Measurements from ENCODE around the gene GPR158.
A peak's percentile ranks its signal among the peaks of the same experiment; 100 is the strongest.

The GPR158 gene

GRCh38 chr10:25575343-25575742 lies 400.5 kb downstream of the GPR158 start:
- no peaks in the 10 kb centered on the region for H3K27me3 ChIP-seq (ENCODE audit: control insufficient read depth in 5 of 5, insufficient read depth in 4 of 5, low read length in 5 of 5)
- H3K9me3 ChIP-seq (ENCODE audit: control insufficient read depth in 5 of 5, low read length in 5 of 5) = no peaks in the 10 kb centered on the region
- H3K4me3 ChIP-seq (ENCODE audit: low read depth in 1 of 5, low read length in 5 of 5) = no peak overlapping the region
- no peak overlapping the region for H3K9ac ChIP-seq (ENCODE audit: low read length in 5 of 5)
- peaks cover 0 to 3% (median 0%) of the 10 kb centered on the region in 5 donors for H3K4me1 ChIP-seq (ENCODE audit: control insufficient read depth in 5 of 5, insufficient read depth in 5 of 5, low read length in 5 of 5)
- no peaks in the 10 kb centered on the region for H3K36me3 ChIP-seq (ENCODE audit: control insufficient read depth in 5 of 5, insufficient read depth in 5 of 5, low read length in 5 of 5)
- H3K27ac ChIP-seq (ENCODE audit: low read depth, low read length) = no peak overlapping the region

GRCh38 chr10:25578061-25578460 lies 403.3 kb downstream of the GPR158 start:
- Histone ChIP-seq H3K4me3 (ENCODE audit: low read depth in 1 of 5, low read length in 5 of 5) (no peak overlapping the region), H3K27me3 (ENCODE audit: control insufficient read depth in 5 of 5, insufficient read depth in 4 of 5, low read length in 5 of 5) (no peaks in the 10 kb centered on the region), H3K9ac (ENCODE audit: low read length in 5 of 5) (no peak overlapping the region), H3K9me3 (ENCODE audit: control insufficient read depth in 5 of 5, low read length in 5 of 5) (no peaks in the 10 kb centered on the region), H3K36me3 (ENCODE audit: control insufficient read depth in 5 of 5, insufficient read depth in 5 of 5, low read length in 5 of 5) (no peaks in the 10 kb centered on the region), H3K27ac (ENCODE audit: low read depth, low read length) (no peak overlapping the region), H3K4me1 (ENCODE audit: control insufficient read depth in 5 of 5, insufficient read depth in 5 of 5, low read length in 5 of 5) (peaks cover 0 to 3% (median 0%) of the 10 kb centered on the region in 5 donors)

GRCh38 chr10:25582961-25583360 lies 408.2 kb downstream of the GPR158 start:
- no peak overlapping the region for H3K9ac ChIP-seq (ENCODE audit: low read length in 5 of 5)
- no peak overlapping the region for H3K4me3 ChIP-seq (ENCODE audit: low read depth in 1 of 5, low read length in 5 of 5)
- no peaks in the 10 kb centered on the region for H3K4me1 ChIP-seq (ENCODE audit: control insufficient read depth in 5 of 5, insufficient read depth in 5 of 5, low read length in 5 of 5)
- no peak overlapping the region for H3K27ac ChIP-seq (ENCODE audit: low read depth, low read length)
- H3K36me3 ChIP-seq (ENCODE audit: control insufficient read depth in 5 of 5, insufficient read depth in 5 of 5, low read length in 5 of 5) = no peaks in the 10 kb centered on the region
- H3K9me3 ChIP-seq (ENCODE audit: control insufficient read depth in 5 of 5, low read length in 5 of 5) = peaks cover 0 to 4% (median 0%) of the 10 kb centered on the region in 5 donors
- no peaks in the 10 kb centered on the region for H3K27me3 ChIP-seq (ENCODE audit: control insufficient read depth in 5 of 5, insufficient read depth in 4 of 5, low read length in 5 of 5)

- Histone ChIP-seq H3K4me1 (ENCODE audit: control insufficient read depth in 5 of 5, insufficient read depth in 5 of 5, low read length in 5 of 5) (no peaks in the 10 kb centered on the region), H3K27ac (ENCODE audit: low read depth, low read length) (no peak overlapping the region), H3K27me3 (ENCODE audit: control insufficient read depth in 5 of 5, insufficient read depth in 4 of 5, low read length in 5 of 5) (no peaks in the 10 kb centered on the region), H3K36me3 (ENCODE audit: control insufficient read depth in 5 of 5, insufficient read depth in 5 of 5, low read length in 5 of 5) (no peaks in the 10 kb centered on the region), H3K4me3 (ENCODE audit: low read depth in 1 of 5, low read length in 5 of 5) (no peak overlapping the region), H3K9ac (ENCODE audit: low read length in 5 of 5) (no peak overlapping the region), H3K9me3 (ENCODE audit: control insufficient read depth in 5 of 5, low read length in 5 of 5) (no peaks in the 10 kb centered on the region)
Measured at GRCh38 chr10:25600651-25601050, 425.9 kb downstream of the GPR158 start.

GRCh38 chr10:25604591-25604990 lies 429.8 kb downstream of the GPR158 start:
- Histone ChIP-seq H3K9ac (ENCODE audit: low read length in 5 of 5) (no peak overlapping the region), H3K27ac (ENCODE audit: low read depth, low read length) (no peak overlapping the region), H3K4me1 (ENCODE audit: control insufficient read depth in 5 of 5, insufficient read depth in 5 of 5, low read length in 5 of 5) (no peaks in the 10 kb centered on the region), H3K36me3 (ENCODE audit: control insufficient read depth in 5 of 5, insufficient read depth in 5 of 5, low read length in 5 of 5) (no peaks in the 10 kb centered on the region), H3K27me3 (ENCODE audit: control insufficient read depth in 5 of 5, insufficient read depth in 4 of 5, low read length in 5 of 5) (no peaks in the 10 kb centered on the region), H3K4me3 (ENCODE audit: low read depth in 1 of 5, low read length in 5 of 5) (no peak overlapping the region), H3K9me3 (ENCODE audit: control insufficient read depth in 5 of 5, low read length in 5 of 5) (no peaks in the 10 kb centered on the region)

- no peaks in the 10 kb centered on the region for H3K36me3 ChIP-seq (ENCODE audit: control insufficient read depth in 5 of 5, insufficient read depth in 5 of 5, low read length in 5 of 5)
- peaks cover 0 to 12% (median 0%) of the 10 kb centered on the region in 5 donors for H3K9me3 ChIP-seq (ENCODE audit: control insufficient read depth in 5 of 5, low read length in 5 of 5)
- no peak overlapping the region for H3K27ac ChIP-seq (ENCODE audit: low read depth, low read length)
- peaks cover 0 to 20% (median 7%) of the 10 kb centered on the region in 5 donors for H3K4me1 ChIP-seq (ENCODE audit: control insufficient read depth in 5 of 5, insufficient read depth in 5 of 5, low read length in 5 of 5)
- no peak overlapping the region for H3K9ac ChIP-seq (ENCODE audit: low read length in 5 of 5)
- H3K4me3 ChIP-seq (ENCODE audit: low read depth in 1 of 5, low read length in 5 of 5) = no peak overlapping the region
- H3K27me3 ChIP-seq (ENCODE audit: control insufficient read depth in 5 of 5, insufficient read depth in 4 of 5, low read length in 5 of 5) = no peaks in the 10 kb centered on the region
Measured at GRCh38 chr10:25614652-25615051, 439.9 kb downstream of the GPR158 start.

GRCh38 chr10:25615926-25616325 lies 441.1 kb downstream of the GPR158 start:
- no peaks in the 10 kb centered on the region for H3K27me3 ChIP-seq (ENCODE audit: control insufficient read depth in 5 of 5, insufficient read depth in 4 of 5, low read length in 5 of 5)
- no peak overlapping the region for H3K27ac ChIP-seq (ENCODE audit: low read depth, low read length)
- no peak overlapping the region for H3K4me3 ChIP-seq (ENCODE audit: low read depth in 1 of 5, low read length in 5 of 5)
- H3K9me3 ChIP-seq (ENCODE audit: control insufficient read depth in 5 of 5, low read length in 5 of 5) = peaks cover 0 to 7% (median 0%) of the 10 kb centered on the region in 5 donors
- no peaks in the 10 kb centered on the region for H3K36me3 ChIP-seq (ENCODE audit: control insufficient read depth in 5 of 5, insufficient read depth in 5 of 5, low read length in 5 of 5)
- H3K4me1 ChIP-seq (ENCODE audit: control insufficient read depth in 5 of 5, insufficient read depth in 5 of 5, low read length in 5 of 5) = peaks cover 0 to 20% (median 7%) of the 10 kb centered on the region in 5 donors
- H3K9ac ChIP-seq (ENCODE audit: low read length in 5 of 5) = no peak overlapping the region

- no peak overlapping the region for H3K27ac ChIP-seq (ENCODE audit: low read depth, low read length)
- H3K4me1 ChIP-seq (ENCODE audit: control insufficient read depth in 5 of 5, insufficient read depth in 5 of 5, low read length in 5 of 5) = peaks cover 0 to 20% (median 7%) of the 10 kb centered on the region in 5 donors
- H3K9me3 ChIP-seq (ENCODE audit: control insufficient read depth in 5 of 5, low read length in 5 of 5) = peaks cover 0 to 5% (median 0%) of the 10 kb centered on the region in 5 donors
- no peaks in the 10 kb centered on the region for H3K36me3 ChIP-seq (ENCODE audit: control insufficient read depth in 5 of 5, insufficient read depth in 5 of 5, low read length in 5 of 5)
- no peaks in the 10 kb centered on the region for H3K27me3 ChIP-seq (ENCODE audit: control insufficient read depth in 5 of 5, insufficient read depth in 4 of 5, low read length in 5 of 5)
- H3K4me3 ChIP-seq (ENCODE audit: low read depth in 1 of 5, low read length in 5 of 5) = no peak overlapping the region
- no peak overlapping the region for H3K9ac ChIP-seq (ENCODE audit: low read length in 5 of 5)
Measured at GRCh38 chr10:25616903-25617592, 442.2 kb downstream of the GPR158 start.

- H3K9ac ChIP-seq (ENCODE audit: low read length in 5 of 5) = no peak overlapping the region
- no peaks in the 10 kb centered on the region for H3K36me3 ChIP-seq (ENCODE audit: control insufficient read depth in 5 of 5, insufficient read depth in 5 of 5, low read length in 5 of 5)
- H3K9me3 ChIP-seq (ENCODE audit: control insufficient read depth in 5 of 5, low read length in 5 of 5) = no peaks in the 10 kb centered on the region
- H3K4me1 ChIP-seq (ENCODE audit: control insufficient read depth in 5 of 5, insufficient read depth in 5 of 5, low read length in 5 of 5) = peaks cover 0 to 38% (median 21%) of the 10 kb centered on the region in 5 donors
- H3K4me3 ChIP-seq (ENCODE audit: low read depth in 1 of 5, low read length in 5 of 5) = peak overlapping the region in 1 of 5 donors; percentile 33
- H3K27ac ChIP-seq (ENCODE audit: low read depth, low read length) = no peak overlapping the region
- H3K27me3 ChIP-seq (ENCODE audit: control insufficient read depth in 5 of 5, insufficient read depth in 4 of 5, low read length in 5 of 5) = no peaks in the 10 kb centered on the region
Measured at GRCh38 chr10:25627606-25628005, 452.8 kb downstream of the GPR158 start.

- H3K4me3 ChIP-seq (ENCODE audit: low read depth in 1 of 5, low read length in 5 of 5) = no peak overlapping the region
- H3K36me3 ChIP-seq (ENCODE audit: control insufficient read depth in 5 of 5, insufficient read depth in 5 of 5, low read length in 5 of 5) = no peaks in the 10 kb centered on the region
- H3K9ac ChIP-seq (ENCODE audit: low read length in 5 of 5) = no peak overlapping the region
- H3K9me3 ChIP-seq (ENCODE audit: control insufficient read depth in 5 of 5, low read length in 5 of 5) = no peaks in the 10 kb centered on the region
- no peaks in the 10 kb centered on the region for H3K27me3 ChIP-seq (ENCODE audit: control insufficient read depth in 5 of 5, insufficient read depth in 4 of 5, low read length in 5 of 5)
- no peak overlapping the region for H3K27ac ChIP-seq (ENCODE audit: low read depth, low read length)
- peaks cover 0 to 45% (median 26%) of the 10 kb centered on the region in 5 donors for H3K4me1 ChIP-seq (ENCODE audit: control insufficient read depth in 5 of 5, insufficient read depth in 5 of 5, low read length in 5 of 5)
Measured at GRCh38 chr10:25629333-25629732, 454.5 kb downstream of the GPR158 start.

Measured in subcutaneous abdominal adipose tissue (tissue), 5 donors.